ENCODE data around the gene PPP1CA. TPM values are rescaled to one million over a fixed set of nuclear protein-coding genes. Genes with fewer than 3 reads are reported as not detected.

The PPP1CA gene
- total and polyA plus RNA-seq, 7 donors = 72.6 to 191 (median 108) TPM

- DNase-seq (no peak), ATAC-seq (no peak)
- Histone ChIP-seq H3K4me3 (no peak overlapping the region), H3K4me1 (peaks cover 8% of the 10 kb centered on the region), H3K27me3 (ENCODE audit: insufficient read depth in 3 of 3, low read length in 2 of 3) (no peaks in the 10 kb centered on the region), H3K36me3 (ENCODE audit: insufficient read depth in 1 of 2, low read depth in 1 of 2) (peaks cover 0 to 44% of the 10 kb centered on the region in 2 donors), H3K9me3 (no peaks in the 10 kb centered on the region), H3K27ac (no peak overlapping the region)
- intact Hi-C loops (cut with DNase I) = no loop called here
- TF ChIP-seq CTCF (IDR thresholded peaks at IDR 0.05) = no peak
- 79 to 85% (median 84%) methylated on average over 21 of the region's 21 CpGs for WGBS, 3 donors
Observed at GRCh38 chr11:67441098-67441563, 39.5 kb upstream of the PPP1CA start.

- Histone ChIP-seq H3K4me1 (peaks cover 8% of the 10 kb centered on the region), H3K4me3 (no peak overlapping the region), H3K27ac (peak overlapping the region; percentile 36), H3K9me3 (no peaks in the 10 kb centered on the region), H3K36me3 (ENCODE audit: insufficient read depth in 1 of 2, low read depth in 1 of 2) (peaks cover 0 to 50% of the 10 kb centered on the region in 2 donors), H3K27me3 (ENCODE audit: insufficient read depth in 3 of 3, low read length in 2 of 3) (no peaks in the 10 kb centered on the region)
- no peak for TF ChIP-seq CTCF (IDR thresholded peaks at IDR 0.05)
- 74 to 80% (median 76%) methylated on average over 16 to 17 of the region's 17 CpGs for WGBS, 3 donors
- intact Hi-C loops (cut with DNase I) = no loop called here
- ATAC-seq (no peak), DNase-seq (no peak)
Observed at GRCh38 chr11:67440229-67441097, 38.8 kb upstream of the PPP1CA start.

GRCh38 chr11:67439321-67440228 is 37.9 kb upstream of the PPP1CA start:
- H3K36me3 ChIP-seq (ENCODE audit: insufficient read depth in 1 of 2, low read depth in 1 of 2) = peaks cover under 1 to 59% of the 10 kb centered on the region in 2 donors
- 55 to 64% (median 55%) methylated on average over 31 of the region's 31 CpGs for WGBS, 3 donors
- no peaks in the 10 kb centered on the region for H3K9me3 ChIP-seq
- TF ChIP-seq CTCF (IDR thresholded peaks at IDR 0.05) = no peak
- no peak overlapping the region for H3K4me3 ChIP-seq
- peak; percentile 34 to 58 (median 38) for ATAC-seq
- peak in 1 of 2 donors; percentile 68 for DNase-seq
- H3K27me3 ChIP-seq (ENCODE audit: insufficient read depth in 3 of 3, low read length in 2 of 3) = no peaks in the 10 kb centered on the region
- intact Hi-C loops (cut with DNase I) = no loop called here
- peaks cover 8% of the 10 kb centered on the region for H3K4me1 ChIP-seq
- H3K27ac ChIP-seq = peak overlapping the region; percentile 62

- WGBS, 3 donors = 86 to 89% (median 86%) methylated on average over 30 to 41 of the region's 41 CpGs
- Histone ChIP-seq H3K27me3 (ENCODE audit: insufficient read depth in 3 of 3, low read length in 2 of 3) (no peaks in the 10 kb centered on the region), H3K27ac (peak overlapping the region; percentile 62), H3K36me3 (ENCODE audit: insufficient read depth in 1 of 2, low read depth in 1 of 2) (peaks cover 6 to 72% of the 10 kb centered on the region in 2 donors), H3K9me3 (no peaks in the 10 kb centered on the region), H3K4me1 (peaks cover 8% of the 10 kb centered on the region), H3K4me3 (no peak overlapping the region)
- no peak for ATAC-seq
- DNase-seq = peak in 1 of 2 donors; percentile 60
- no peak for TF ChIP-seq CTCF (IDR thresholded peaks at IDR 0.05)
- intact Hi-C loops (cut with DNase I) = no loop called here
Observed at GRCh38 chr11:67438158-67438902, 36.7 kb upstream of the PPP1CA start.
